Measurements from ENCODE around the gene ERG28.

ERG28 gene

DNA sequence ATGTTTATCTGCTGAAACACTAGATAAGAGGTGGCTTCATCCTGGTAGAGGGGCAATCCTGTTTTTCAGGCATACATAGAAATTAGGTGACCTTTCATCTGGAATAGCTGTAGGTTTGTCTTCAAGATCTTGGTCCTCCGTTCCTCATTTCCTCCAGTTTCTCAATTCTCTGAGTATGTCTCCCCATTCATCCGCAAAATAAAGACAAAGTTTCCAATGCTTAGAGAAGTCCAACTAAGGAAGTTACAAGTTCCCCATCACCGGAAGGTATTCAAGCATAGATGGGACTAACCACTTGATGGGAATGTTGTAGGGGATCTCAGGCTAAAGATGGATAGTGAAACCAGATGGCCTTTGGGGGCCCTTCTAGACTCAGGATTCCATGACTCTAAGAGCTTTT is 34.3 kb downstream of the ERG28 start:
- no peak for ATAC-seq
- TF ChIP-seq CSRNP3 (CRISPR knock-in tag; IDR thresholded peaks at IDR 0.05) (no peak), RARB (CRISPR knock-in tag; IDR thresholded peaks at IDR 0.05) (no peak)

GRCh38 chr14:75625034-75625433 is 35.6 kb downstream of the ERG28 start:
- TF ChIP-seq PATZ1 (CRISPR knock-in tag; IDR thresholded peaks at IDR 0.05; ENCODE audit: borderline replicate concordance) = no peak
- no peak for TF ChIP-seq ZNF70 (CRISPR knock-in tag; IDR thresholded peaks at IDR 0.05)
- TF ChIP-seq ESRRG (CRISPR knock-in tag; IDR thresholded peaks at IDR 0.05) = no peak
- no peak for TF ChIP-seq ARNTL (CRISPR knock-in tag; IDR thresholded peaks at IDR 0.05; ENCODE audit: borderline replicate concordance, low read depth)
- no peak for TF ChIP-seq TCF4 (CRISPR knock-in tag; IDR thresholded peaks at IDR 0.05; ENCODE audit: borderline replicate concordance)
- TF ChIP-seq RARB (CRISPR knock-in tag; IDR thresholded peaks at IDR 0.05) = no peak
- TF ChIP-seq CSDC2 (CRISPR knock-in tag; IDR thresholded peaks at IDR 0.05) = no peak
- TF ChIP-seq GLIS3 (CRISPR knock-in tag; IDR thresholded peaks at IDR 0.05) = no peak
- TF ChIP-seq ZC3H10 (CRISPR knock-in tag; IDR thresholded peaks at IDR 0.05) = no peak
- no peak for TF ChIP-seq CREB5 (CRISPR knock-in tag; IDR thresholded peaks at IDR 0.05; ENCODE audit: low read depth)
- no peak for TF ChIP-seq ZNF8 (CRISPR knock-in tag; IDR thresholded peaks at IDR 0.05)
- no peak for TF ChIP-seq ZFP30 (CRISPR knock-in tag; IDR thresholded peaks at IDR 0.05)
- no peak for TF ChIP-seq ZNF565 (CRISPR knock-in tag; conservative IDR thresholded peaks at IDR 0.05; ENCODE audit: low read depth)
- no peak for TF ChIP-seq BACH2 (CRISPR knock-in tag; IDR thresholded peaks at IDR 0.05; ENCODE audit: borderline replicate concordance)
- no peak for TF ChIP-seq ISL1 (CRISPR knock-in tag; IDR thresholded peaks at IDR 0.05)
- TF ChIP-seq CSRNP3 (CRISPR knock-in tag; IDR thresholded peaks at IDR 0.05) = no peak
- no peak for TF ChIP-seq SNAI2 (CRISPR knock-in tag; IDR thresholded peaks at IDR 0.05)
- TF ChIP-seq OSR1 (CRISPR knock-in tag; IDR thresholded peaks at IDR 0.05) = no peak
- TF ChIP-seq, protein P1, sequence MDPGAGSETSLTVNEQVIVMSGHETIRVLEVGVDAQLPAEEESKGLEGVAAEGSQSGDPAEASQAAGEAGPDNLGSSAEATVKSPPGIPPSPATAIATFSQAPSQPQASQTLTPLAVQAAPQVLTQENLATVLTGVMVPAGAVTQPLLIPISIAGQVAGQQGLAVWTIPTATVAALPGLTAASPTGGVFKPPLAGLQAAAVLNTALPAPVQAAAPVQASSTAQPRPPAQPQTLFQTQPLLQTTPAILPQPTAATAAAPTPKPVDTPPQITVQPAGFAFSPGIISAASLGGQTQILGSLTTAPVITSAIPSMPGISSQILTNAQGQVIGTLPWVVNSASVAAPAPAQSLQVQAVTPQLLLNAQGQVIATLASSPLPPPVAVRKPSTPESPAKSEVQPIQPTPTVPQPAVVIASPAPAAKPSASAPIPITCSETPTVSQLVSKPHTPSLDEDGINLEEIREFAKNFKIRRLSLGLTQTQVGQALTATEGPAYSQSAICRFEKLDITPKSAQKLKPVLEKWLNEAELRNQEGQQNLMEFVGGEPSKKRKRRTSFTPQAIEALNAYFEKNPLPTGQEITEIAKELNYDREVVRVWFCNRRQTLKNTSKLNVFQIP (CRISPR knock-in tag; IDR thresholded peaks at IDR 0.05; ENCODE audit: borderline replicate concordance, low read depth) = no peak
- no peak for ATAC-seq

DNA sequence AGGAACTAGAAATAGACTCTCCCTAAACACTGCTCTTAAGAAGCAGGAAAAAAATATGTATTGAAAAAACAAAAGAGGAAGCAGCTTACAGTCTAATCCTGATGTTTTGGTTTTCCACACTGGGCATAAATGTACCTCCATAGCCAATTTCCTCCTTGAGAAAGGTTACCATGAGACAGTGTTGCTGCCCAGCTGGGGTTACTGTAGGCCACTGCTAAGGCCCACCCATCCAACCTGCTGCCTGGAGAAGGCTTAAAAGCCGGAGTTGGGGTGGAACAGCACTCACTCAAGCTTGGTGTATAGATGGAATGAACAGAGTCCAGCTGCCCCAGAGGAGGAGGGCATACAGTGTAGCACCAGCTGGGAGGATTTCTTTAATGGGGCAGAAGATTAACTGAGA is 41.1 kb downstream of the ERG28 start:
- TF ChIP-seq OSR1 (CRISPR knock-in tag; IDR thresholded peaks at IDR 0.05) (no peak), TCF4 (CRISPR knock-in tag; IDR thresholded peaks at IDR 0.05; ENCODE audit: borderline replicate concordance) (no peak), ESRRG (CRISPR knock-in tag; IDR thresholded peaks at IDR 0.05) (no peak), RARB (CRISPR knock-in tag; IDR thresholded peaks at IDR 0.05) (no peak), ZNF8 (CRISPR knock-in tag; IDR thresholded peaks at IDR 0.05) (no peak), ARNTL (CRISPR knock-in tag; IDR thresholded peaks at IDR 0.05; ENCODE audit: borderline replicate concordance, low read depth) (no peak)
- TF ChIP-seq, protein P2, sequence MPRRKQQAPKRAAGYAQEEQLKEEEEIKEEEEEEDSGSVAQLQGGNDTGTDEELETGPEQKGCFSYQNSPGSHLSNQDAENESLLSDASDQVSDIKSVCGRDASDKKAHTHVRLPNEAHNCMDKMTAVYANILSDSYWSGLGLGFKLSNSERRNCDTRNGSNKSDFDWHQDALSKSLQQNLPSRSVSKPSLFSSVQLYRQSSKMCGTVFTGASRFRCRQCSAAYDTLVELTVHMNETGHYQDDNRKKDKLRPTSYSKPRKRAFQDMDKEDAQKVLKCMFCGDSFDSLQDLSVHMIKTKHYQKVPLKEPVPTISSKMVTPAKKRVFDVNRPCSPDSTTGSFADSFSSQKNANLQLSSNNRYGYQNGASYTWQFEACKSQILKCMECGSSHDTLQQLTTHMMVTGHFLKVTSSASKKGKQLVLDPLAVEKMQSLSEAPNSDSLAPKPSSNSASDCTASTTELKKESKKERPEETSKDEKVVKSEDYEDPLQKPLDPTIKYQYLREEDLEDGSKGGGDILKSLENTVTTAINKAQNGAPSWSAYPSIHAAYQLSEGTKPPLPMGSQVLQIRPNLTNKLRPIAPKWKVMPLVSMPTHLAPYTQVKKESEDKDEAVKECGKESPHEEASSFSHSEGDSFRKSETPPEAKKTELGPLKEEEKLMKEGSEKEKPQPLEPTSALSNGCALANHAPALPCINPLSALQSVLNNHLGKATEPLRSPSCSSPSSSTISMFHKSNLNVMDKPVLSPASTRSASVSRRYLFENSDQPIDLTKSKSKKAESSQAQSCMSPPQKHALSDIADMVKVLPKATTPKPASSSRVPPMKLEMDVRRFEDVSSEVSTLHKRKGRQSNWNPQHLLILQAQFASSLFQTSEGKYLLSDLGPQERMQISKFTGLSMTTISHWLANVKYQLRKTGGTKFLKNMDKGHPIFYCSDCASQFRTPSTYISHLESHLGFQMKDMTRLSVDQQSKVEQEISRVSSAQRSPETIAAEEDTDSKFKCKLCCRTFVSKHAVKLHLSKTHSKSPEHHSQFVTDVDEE (CRISPR knock-in tag; IDR thresholded peaks at IDR 0.05) = no peak
- ATAC-seq = no peak

All from SK-N-SH treated with all-trans-retinoic acid at 6 μM for 48 hours (cell line).